SH-SY5Y (cell line): ENCODE data around the gene CPSF2.

Experiments
- GATA2 ChIP-seq: IDR thresholded peaks from 2 replicates; pipeline ENCODE4 v1.6.1; 2011; ENCODE audit warnings: mild to moderate bottlenecking, low read depth, low read length
- GATA3 ChIP-seq: IDR thresholded peaks from 2 replicates; pipeline ENCODE4 v1.6.1; 2011; ENCODE audit warnings: low read depth, mild to moderate bottlenecking, low read length, moderate library complexity

- TF ChIP-seq GATA2, result no peak
- TF ChIP-seq GATA3, result no peak
These were observed 22.2 kb downstream of the CPSF2 start for GRCh38 chr14:92143962-92144361.
